ENCODE measurements around the gene DDB1.

DDB1 gene

GRCh38 chr11:61338783-61339489 is 6.0 kb upstream of the DDB1 start:
- no peak overlapping the region for H2AFZ ChIP-seq (ENCODE audit: low read depth, low read length)
- no peak overlapping the region for H3K4ac ChIP-seq (ENCODE audit: low read depth in 1 of 2, low read length in 2 of 2)
- no peak overlapping the region for H2BK12ac ChIP-seq (ENCODE audit: low read length in 2 of 2)
- H3K27me3 ChIP-seq (ENCODE audit: control insufficient read depth in 1 of 2, insufficient read depth in 1 of 2, low read length in 2 of 2), result no peaks in the 10 kb centered on the region
- H3K79me1 ChIP-seq (replicated peaks; ENCODE audit: low read length, poor library complexity, severe bottlenecking), result peaks cover 2% of the 10 kb centered on the region
- no peak overlapping the region for H3K14ac ChIP-seq (ENCODE audit: low read length in 2 of 2)
- H3K4me2 ChIP-seq (ENCODE audit: low read length, poor library complexity, severe bottlenecking), result no peak overlapping the region
- H3K18ac ChIP-seq (ENCODE audit: low read depth in 1 of 2, low read length in 2 of 2), result no peak overlapping the region
- peaks cover 9% of the 10 kb centered on the region for H3K4me1 ChIP-seq (ENCODE audit: control insufficient read depth, insufficient read depth, low read depth, low read length)
- 96% methylated on average over 25 of the region's 26 CpGs for WGBS
- no peak overlapping the region for H3K4me3 ChIP-seq (ENCODE audit: insufficient read depth in 1 of 2, low read depth in 1 of 2, low read length in 2 of 2)
- peak overlapping the region; percentile 25 for H4K91ac ChIP-seq (ENCODE audit: low read length)
- H3K9me3 ChIP-seq (ENCODE audit: control insufficient read depth, low read length), result no peaks in the 10 kb centered on the region
- H2AK5ac ChIP-seq (ENCODE audit: low read length, severe bottlenecking), result no peak overlapping the region
- H4K8ac ChIP-seq (ENCODE audit: low read length), result no peak overlapping the region
- no peak overlapping the region for H2BK120ac ChIP-seq (ENCODE audit: low read depth, low read length)
- no peak overlapping the region for H3K27ac ChIP-seq (ENCODE audit: low read length, poor library complexity, severe bottlenecking)
- H3K23ac ChIP-seq (ENCODE audit: low read length in 2 of 2), result no peak overlapping the region
- no peak for DNase-seq
- peaks cover 32 to 51% of the 10 kb centered on the region in 2 experiments for H3K36me3 ChIP-seq (ENCODE audit: control insufficient read depth in 1 of 2, insufficient read depth in 2 of 2, low read depth in 1 of 2, low read length in 2 of 2)
- H2BK5ac ChIP-seq (ENCODE audit: low read depth, low read length, poor library complexity, severe bottlenecking), result no peak overlapping the region
- H3K9ac ChIP-seq (ENCODE audit: low read length), result no peak overlapping the region
- H2BK15ac ChIP-seq (ENCODE audit: low read depth, poor library complexity, severe bottlenecking), result no peak overlapping the region

GRCh38 chr11:61337706-61338470 is 5.0 kb upstream of the DDB1 start:
- H4K91ac ChIP-seq (ENCODE audit: low read length), result no peak overlapping the region
- H2BK15ac ChIP-seq (ENCODE audit: low read depth, poor library complexity, severe bottlenecking), result no peak overlapping the region
- H2BK12ac ChIP-seq (ENCODE audit: low read length in 2 of 2), result no peak overlapping the region
- no peaks in the 10 kb centered on the region for H3K27me3 ChIP-seq (ENCODE audit: control insufficient read depth in 1 of 2, insufficient read depth in 1 of 2, low read length in 2 of 2)
- H3K14ac ChIP-seq (ENCODE audit: low read length in 2 of 2), result no peak overlapping the region
- peaks cover 12% of the 10 kb centered on the region for H3K4me1 ChIP-seq (ENCODE audit: control insufficient read depth, insufficient read depth, low read depth, low read length)
- H2BK5ac ChIP-seq (ENCODE audit: low read depth, low read length, poor library complexity, severe bottlenecking), result no peak overlapping the region
- no peak overlapping the region for H3K18ac ChIP-seq (ENCODE audit: low read depth in 1 of 2, low read length in 2 of 2)
- H2BK120ac ChIP-seq (ENCODE audit: low read depth, low read length), result no peak overlapping the region
- peaks cover 2% of the 10 kb centered on the region for H3K79me1 ChIP-seq (replicated peaks; ENCODE audit: low read length, poor library complexity, severe bottlenecking)
- H3K9me3 ChIP-seq (ENCODE audit: control insufficient read depth, low read length), result no peaks in the 10 kb centered on the region
- no peak overlapping the region for H3K9ac ChIP-seq (ENCODE audit: low read length)
- no peak overlapping the region for H2AFZ ChIP-seq (ENCODE audit: low read depth, low read length)
- H3K4me3 ChIP-seq (ENCODE audit: insufficient read depth in 1 of 2, low read depth in 1 of 2, low read length in 2 of 2), result no peak overlapping the region
- no peak overlapping the region for H3K4me2 ChIP-seq (ENCODE audit: low read length, poor library complexity, severe bottlenecking)
- H3K4ac ChIP-seq (ENCODE audit: low read depth in 1 of 2, low read length in 2 of 2), result no peak overlapping the region
- DNase-seq, result no peak
- H3K36me3 ChIP-seq (ENCODE audit: control insufficient read depth in 1 of 2, insufficient read depth in 2 of 2, low read depth in 1 of 2, low read length in 2 of 2), result peaks cover 24 to 41% of the 10 kb centered on the region in 2 experiments
- H3K23ac ChIP-seq (ENCODE audit: low read length in 2 of 2), result no peak overlapping the region
- WGBS, result 94% methylated on average over 14 of the region's 15 CpGs
- no peak overlapping the region for H3K27ac ChIP-seq (ENCODE audit: low read length, poor library complexity, severe bottlenecking)
- H4K8ac ChIP-seq (ENCODE audit: low read length), result no peak overlapping the region
- H2AK5ac ChIP-seq (ENCODE audit: low read length, severe bottlenecking), result no peak overlapping the region

- H2BK12ac ChIP-seq (ENCODE audit: low read length in 2 of 2), result peak overlapping the region; percentile 3 to 55
- H4K91ac ChIP-seq (ENCODE audit: low read length), result peak overlapping the region; percentile 57
- H3K79me1 ChIP-seq (replicated peaks; ENCODE audit: low read length, poor library complexity, severe bottlenecking), result peaks cover 2% of the 10 kb centered on the region
These were observed 3.4 kb upstream of the DDB1 start for GRCh38 chr11:61336171-61336935.

GRCh38 chr11:61335355-61335710 is 2.4 kb upstream of the DDB1 start:
- Histone ChIP-seq H3K79me1 (replicated peaks; ENCODE audit: low read length, poor library complexity, severe bottlenecking) (peaks cover 2% of the 10 kb centered on the region), H3K14ac (ENCODE audit: low read length in 2 of 2) (no peak overlapping the region), H2BK120ac (ENCODE audit: low read depth, low read length) (no peak overlapping the region), H3K36me3 (ENCODE audit: control insufficient read depth in 1 of 2, insufficient read depth in 2 of 2, low read depth in 1 of 2, low read length in 2 of 2) (peaks cover 15 to 22% of the 10 kb centered on the region in 2 experiments), H3K4me2 (ENCODE audit: low read length, poor library complexity, severe bottlenecking) (no peak overlapping the region), H3K4me3 (ENCODE audit: insufficient read depth in 1 of 2, low read depth in 1 of 2, low read length in 2 of 2) (no peak overlapping the region), H4K91ac (ENCODE audit: low read length) (no peak overlapping the region), H3K9me3 (ENCODE audit: control insufficient read depth, low read length) (no peaks in the 10 kb centered on the region), H3K27ac (ENCODE audit: low read length, poor library complexity, severe bottlenecking) (no peak overlapping the region), H3K4ac (ENCODE audit: low read depth in 1 of 2, low read length in 2 of 2) (peak overlapping the region in 1 of 2 experiments; percentile 25), H2AFZ (ENCODE audit: low read depth, low read length) (no peak overlapping the region), H4K8ac (ENCODE audit: low read length) (no peak overlapping the region), H2BK5ac (ENCODE audit: low read depth, low read length, poor library complexity, severe bottlenecking) (no peak overlapping the region), H3K27me3 (ENCODE audit: control insufficient read depth in 1 of 2, insufficient read depth in 1 of 2, low read length in 2 of 2) (no peaks in the 10 kb centered on the region), H3K23ac (ENCODE audit: low read length in 2 of 2) (no peak overlapping the region), H2BK12ac (ENCODE audit: low read length in 2 of 2) (no peak overlapping the region), H2BK15ac (ENCODE audit: low read depth, poor library complexity, severe bottlenecking) (no peak overlapping the region), H3K9ac (ENCODE audit: low read length) (peak overlapping the region; percentile 61), H3K4me1 (ENCODE audit: control insufficient read depth, insufficient read depth, low read depth, low read length) (peaks cover 18% of the 10 kb centered on the region), H3K18ac (ENCODE audit: low read depth in 1 of 2, low read length in 2 of 2) (no peak overlapping the region), H2AK5ac (ENCODE audit: low read length, severe bottlenecking) (peak overlapping the region; percentile 18)
- WGBS, result 67% methylated on average over 1 of the region's 1 CpG
- DNase-seq, result no peak

More at GRCh38 chr11:61336171-61336935, 3.4 kb upstream of the DDB1 start:
- Histone ChIP-seq H3K14ac (ENCODE audit: low read length in 2 of 2) (no peak overlapping the region), H3K9me3 (ENCODE audit: control insufficient read depth, low read length) (no peaks in the 10 kb centered on the region), H3K27ac (ENCODE audit: low read length, poor library complexity, severe bottlenecking) (peak overlapping the region; percentile 30), H3K18ac (ENCODE audit: low read depth in 1 of 2, low read length in 2 of 2) (peak overlapping the region in 1 of 2 experiments; percentile 42), H3K36me3 (ENCODE audit: control insufficient read depth in 1 of 2, insufficient read depth in 2 of 2, low read depth in 1 of 2, low read length in 2 of 2) (peaks cover 18 to 25% of the 10 kb centered on the region in 2 experiments), H2BK120ac (ENCODE audit: low read depth, low read length) (no peak overlapping the region), H3K4me1 (ENCODE audit: control insufficient read depth, insufficient read depth, low read depth, low read length) (peaks cover 13% of the 10 kb centered on the region), H2AFZ (ENCODE audit: low read depth, low read length) (peak overlapping the region; percentile 18), H3K4me2 (ENCODE audit: low read length, poor library complexity, severe bottlenecking) (no peak overlapping the region), H3K4me3 (ENCODE audit: insufficient read depth in 1 of 2, low read depth in 1 of 2, low read length in 2 of 2) (no peak overlapping the region), H4K8ac (ENCODE audit: low read length) (peak overlapping the region; percentile 29), H3K4ac (ENCODE audit: low read depth in 1 of 2, low read length in 2 of 2) (peak overlapping the region; percentile 29 to 39), H2BK15ac (ENCODE audit: low read depth, poor library complexity, severe bottlenecking) (no peak overlapping the region), H3K9ac (ENCODE audit: low read length) (peak overlapping the region; percentile 35), H3K23ac (ENCODE audit: low read length in 2 of 2) (no peak overlapping the region), H3K27me3 (ENCODE audit: control insufficient read depth in 1 of 2, insufficient read depth in 1 of 2, low read length in 2 of 2) (no peaks in the 10 kb centered on the region), H2BK5ac (ENCODE audit: low read depth, low read length, poor library complexity, severe bottlenecking) (no peak overlapping the region), H2AK5ac (ENCODE audit: low read length, severe bottlenecking) (peak overlapping the region; percentile 77)
- DNase-seq, result peak; percentile 77
- WGBS, result 38% methylated on average over 8 of the region's 8 CpGs
